Skeletal muscle cell (primary cell): ENCODE results near the gene MAPK8IP1.

Experiments used
- DNase-seq: peaks from one replicate; pipeline ENCODE4 v3.0.0-alpha.2; 2010; ENCODE audit warnings: low read depth
- H3K4me3 ChIP-seq: 2 replicates; pipeline ENCODE4 v1.5.1; 2011; ENCODE audit warnings: low read depth, mild to moderate bottlenecking, control low read depth, low read length, moderate library complexity

Gene MAPK8IP1

DNA sequence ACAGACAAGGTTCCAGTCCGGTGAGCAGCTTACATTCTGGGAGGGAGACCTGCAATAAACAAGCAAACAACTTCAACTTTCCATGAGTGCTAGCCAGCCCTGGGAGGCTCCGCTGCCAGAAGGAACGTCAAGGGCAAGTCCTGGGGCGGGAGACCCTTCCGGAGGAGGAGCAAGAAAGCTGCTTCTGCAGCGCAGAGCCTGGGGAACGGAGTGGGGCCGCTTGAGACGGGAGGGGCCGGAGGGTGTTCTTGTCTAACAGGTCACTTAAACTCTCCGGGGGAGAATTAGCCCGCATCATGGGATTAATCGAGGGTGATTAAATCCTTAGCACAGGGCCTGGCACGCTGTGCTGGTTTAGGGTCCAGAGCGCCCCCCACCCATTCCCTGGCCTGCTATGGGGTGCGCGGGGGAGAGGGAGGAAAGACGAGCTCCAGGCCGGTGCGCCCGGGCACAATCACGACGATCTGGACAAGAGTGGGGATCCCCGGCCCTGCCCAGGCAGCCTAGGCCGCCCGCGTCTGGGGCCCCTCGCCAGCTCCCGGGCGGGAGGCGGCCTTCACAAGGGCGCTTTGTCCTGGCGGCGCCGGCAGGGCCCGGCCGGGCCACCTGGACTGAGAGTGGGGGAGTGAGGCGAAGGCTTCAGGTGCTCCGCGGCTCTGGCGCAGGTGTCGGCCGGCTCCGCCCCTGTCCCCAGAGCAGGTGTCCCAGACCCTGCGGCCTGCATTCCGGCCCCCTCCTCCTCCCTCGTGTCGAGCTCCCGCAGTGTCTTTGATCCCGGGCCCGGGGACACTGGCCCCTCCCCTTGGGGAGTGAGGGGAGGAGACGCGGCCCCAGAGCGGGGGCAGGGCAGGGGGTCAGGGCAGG is 36.3 kb downstream of the MAPK8IP1 start:
- no peak for DNase-seq
- no peak overlapping the region for H3K4me3 ChIP-seq

DNA sequence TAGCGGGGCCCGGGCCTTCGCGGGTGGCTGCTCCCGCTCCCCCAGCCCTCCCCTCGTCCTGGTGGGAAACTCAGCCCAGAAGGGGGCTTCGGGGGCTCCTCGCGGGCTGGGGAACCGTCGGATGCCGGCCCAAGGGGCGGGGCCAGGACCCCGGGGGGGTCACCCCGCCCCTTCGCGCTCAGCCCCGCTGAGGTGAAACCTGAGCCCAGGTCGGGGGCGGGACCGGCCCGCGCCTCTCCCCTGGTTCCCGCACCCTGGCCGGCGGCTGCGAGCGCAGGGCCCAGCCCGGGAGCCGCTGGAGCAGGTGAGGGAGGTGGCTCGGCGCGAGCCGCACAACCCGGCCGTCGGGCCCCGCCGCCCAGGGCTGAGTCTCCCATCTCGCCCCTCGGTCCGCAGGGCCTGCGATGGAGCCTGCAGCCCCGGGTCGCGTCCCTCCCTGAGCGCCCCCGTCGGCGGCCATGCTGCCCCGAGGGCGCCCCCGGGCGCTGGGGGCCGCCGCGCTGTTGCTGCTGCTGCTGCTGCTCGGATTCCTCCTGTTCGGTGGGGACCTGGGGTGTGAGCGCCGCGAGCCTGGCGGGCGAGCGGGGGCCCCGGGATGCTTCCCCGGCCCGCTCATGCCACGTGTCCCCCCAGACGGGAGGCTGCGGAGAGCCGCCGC is 37.1 kb downstream of the MAPK8IP1 start, which contains the start of gene LARGE2:
Gene LARGE2 (plus strand): TSS at position 232 of the 658 bp plus-strand sequence. CDS start 227 bp downstream, at position 459.
- H3K4me3 ChIP-seq, result no peak within 1 kb of the TSS
- DNase-seq, result no peak

DNA sequence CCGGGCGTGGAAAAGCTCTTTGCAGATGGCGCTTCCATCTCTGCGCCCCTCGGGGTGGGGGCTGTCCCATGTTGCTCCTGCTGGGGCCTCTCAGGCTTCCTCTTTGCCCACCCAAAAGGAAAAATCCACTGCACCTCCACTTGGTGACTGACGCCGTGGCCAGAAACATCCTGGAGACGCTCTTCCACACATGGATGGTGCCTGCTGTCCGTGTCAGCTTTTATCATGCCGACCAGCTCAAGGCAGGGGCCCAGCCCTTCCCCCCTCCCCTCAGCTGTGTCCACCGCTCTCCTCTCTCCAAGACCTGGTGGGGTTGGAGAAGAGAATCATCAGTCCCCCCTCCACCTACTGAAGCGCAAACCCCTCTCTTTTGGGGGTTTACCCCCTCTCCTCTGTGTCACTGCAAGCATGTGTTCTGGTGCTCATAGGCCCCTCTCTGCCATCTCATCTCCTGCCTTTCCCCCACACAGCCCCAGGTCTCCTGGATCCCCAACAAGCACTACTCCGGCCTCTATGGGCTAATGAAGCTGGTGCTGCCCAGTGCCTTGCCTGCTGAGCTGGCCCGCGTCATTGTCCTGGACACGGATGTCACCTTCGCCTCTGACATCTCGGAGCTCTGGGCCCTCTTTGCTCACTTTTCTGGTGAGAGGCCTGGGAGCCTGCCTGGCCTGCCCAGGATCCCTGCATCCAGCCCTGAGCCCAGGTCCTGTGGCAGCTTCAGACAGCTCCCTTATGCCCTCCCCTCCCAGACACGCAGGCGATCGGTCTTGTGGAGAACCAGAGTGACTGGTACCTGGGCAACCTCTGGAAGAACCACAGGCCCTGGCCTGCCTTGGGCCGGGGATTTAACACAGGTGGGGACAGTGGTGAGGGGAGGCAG is 38.8 kb downstream of the MAPK8IP1 start:
- no peak overlapping the region for H3K4me3 ChIP-seq
- no peak for DNase-seq

DNA sequence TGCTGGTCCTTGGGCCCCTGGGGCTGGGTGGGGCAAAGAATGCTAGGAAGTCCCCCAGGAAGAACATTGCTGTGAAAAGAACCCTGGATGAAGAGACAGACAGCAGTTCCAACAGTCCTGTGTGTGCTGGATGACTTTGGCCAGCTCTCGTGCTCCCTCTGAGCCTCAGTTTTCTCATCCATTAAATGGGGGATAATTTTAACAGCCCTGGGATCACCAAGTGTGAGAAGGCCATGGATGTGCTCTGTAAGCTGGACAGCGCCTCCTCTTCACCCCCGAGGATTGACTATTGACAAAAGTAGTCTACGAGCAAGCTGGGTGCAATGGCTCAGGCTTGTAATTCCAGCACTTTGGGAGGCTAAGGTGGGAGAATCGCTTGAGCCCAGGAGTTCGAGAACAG is 39.5 kb downstream of the MAPK8IP1 start:
- no peak overlapping the region for H3K4me3 ChIP-seq
- DNase-seq, result no peak

DNA sequence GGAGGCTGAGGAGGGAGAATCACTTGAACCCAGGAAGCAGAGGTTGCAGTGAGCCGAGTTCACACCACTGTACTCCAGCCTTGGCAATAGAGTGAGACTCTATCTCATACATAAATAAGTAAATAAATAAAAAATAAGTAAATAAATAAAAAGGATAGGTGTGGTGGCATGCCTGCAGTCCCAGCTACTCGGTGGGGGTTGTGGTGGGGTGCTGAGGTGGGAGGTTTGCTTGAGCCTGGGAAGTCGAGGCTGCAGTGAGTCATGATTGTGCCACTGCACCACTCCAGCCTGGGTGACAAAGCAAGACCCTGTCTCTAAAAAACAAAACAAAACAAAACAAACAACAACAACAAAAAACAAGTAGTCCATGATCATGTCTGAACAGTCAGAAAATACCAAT is 40.1 kb downstream of the MAPK8IP1 start:
- H3K4me3 ChIP-seq, result no peak overlapping the region
- DNase-seq, result no peak

DNA sequence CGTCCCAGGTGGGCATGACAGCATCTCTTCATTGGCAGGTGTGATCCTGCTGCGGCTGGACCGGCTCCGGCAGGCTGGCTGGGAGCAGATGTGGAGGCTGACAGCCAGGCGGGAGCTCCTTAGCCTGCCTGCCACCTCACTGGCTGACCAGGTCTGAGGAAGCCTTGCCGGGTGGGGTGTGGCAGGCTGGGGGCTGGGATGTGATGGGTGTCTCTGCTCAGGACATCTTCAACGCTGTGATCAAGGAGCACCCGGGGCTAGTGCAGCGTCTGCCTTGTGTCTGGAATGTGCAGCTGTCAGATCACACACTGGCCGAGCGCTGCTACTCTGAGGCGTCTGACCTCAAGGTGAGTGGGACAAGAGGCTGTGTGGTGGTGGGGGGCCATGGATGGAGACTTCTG is 40.5 kb downstream of the MAPK8IP1 start:
- no peak overlapping the region for H3K4me3 ChIP-seq
- DNase-seq, result no peak

DNA sequence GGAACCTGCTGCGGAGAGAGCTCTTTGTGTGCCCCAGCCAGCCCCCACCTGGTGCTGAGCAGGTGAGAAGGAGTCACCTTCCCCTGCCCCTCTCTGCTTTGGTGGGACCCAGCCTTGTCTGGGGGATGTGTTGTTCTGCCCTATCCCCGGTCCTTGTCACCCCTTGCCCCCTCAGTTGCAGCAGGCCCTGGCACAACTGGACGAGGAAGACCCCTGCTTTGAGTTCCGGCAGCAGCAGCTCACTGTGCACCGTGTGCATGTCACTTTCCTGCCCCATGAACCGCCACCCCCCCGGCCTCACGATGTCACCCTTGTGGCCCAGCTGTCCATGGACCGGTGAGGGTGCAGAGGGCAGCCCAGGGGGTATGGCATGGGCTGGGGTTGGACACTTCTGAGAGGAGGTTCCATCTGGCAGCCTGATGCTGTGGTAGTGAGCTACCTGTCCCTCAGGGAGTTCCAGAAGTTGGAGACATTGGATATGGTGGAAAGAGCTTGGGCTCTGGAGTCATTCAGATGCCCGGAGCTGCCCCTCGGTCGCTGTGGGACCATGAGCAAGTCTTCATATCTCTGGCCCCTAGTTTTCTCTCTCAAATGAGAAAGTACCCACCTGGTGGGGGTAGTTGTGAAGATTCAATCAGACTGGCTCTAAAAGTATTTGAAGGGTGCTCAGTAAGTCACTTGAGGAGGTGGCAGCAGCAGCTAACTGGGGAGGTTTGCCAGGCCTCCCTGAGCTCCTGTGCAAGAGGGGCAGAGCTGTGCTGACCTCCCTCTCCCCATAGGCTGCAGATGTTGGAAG is 41.3 kb downstream of the MAPK8IP1 start:
- no peak for DNase-seq
- no peak overlapping the region for H3K4me3 ChIP-seq

DNA sequence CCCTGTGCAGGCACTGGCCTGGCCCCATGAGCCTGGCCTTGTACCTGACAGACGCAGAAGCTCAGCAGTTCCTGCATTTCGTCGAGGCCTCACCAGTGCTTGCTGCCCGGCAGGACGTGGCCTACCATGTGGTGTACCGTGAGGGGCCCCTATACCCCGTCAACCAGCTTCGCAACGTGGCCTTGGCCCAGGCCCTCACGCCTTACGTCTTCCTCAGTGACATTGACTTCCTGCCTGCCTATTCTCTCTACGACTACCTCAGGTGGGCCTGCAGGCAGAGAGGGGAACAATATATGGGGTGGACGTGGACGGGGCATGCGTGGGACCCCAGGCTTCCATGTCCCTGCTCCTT is 41.9 kb downstream of the MAPK8IP1 start:
- no peak for DNase-seq
- no peak overlapping the region for H3K4me3 ChIP-seq

DNA sequence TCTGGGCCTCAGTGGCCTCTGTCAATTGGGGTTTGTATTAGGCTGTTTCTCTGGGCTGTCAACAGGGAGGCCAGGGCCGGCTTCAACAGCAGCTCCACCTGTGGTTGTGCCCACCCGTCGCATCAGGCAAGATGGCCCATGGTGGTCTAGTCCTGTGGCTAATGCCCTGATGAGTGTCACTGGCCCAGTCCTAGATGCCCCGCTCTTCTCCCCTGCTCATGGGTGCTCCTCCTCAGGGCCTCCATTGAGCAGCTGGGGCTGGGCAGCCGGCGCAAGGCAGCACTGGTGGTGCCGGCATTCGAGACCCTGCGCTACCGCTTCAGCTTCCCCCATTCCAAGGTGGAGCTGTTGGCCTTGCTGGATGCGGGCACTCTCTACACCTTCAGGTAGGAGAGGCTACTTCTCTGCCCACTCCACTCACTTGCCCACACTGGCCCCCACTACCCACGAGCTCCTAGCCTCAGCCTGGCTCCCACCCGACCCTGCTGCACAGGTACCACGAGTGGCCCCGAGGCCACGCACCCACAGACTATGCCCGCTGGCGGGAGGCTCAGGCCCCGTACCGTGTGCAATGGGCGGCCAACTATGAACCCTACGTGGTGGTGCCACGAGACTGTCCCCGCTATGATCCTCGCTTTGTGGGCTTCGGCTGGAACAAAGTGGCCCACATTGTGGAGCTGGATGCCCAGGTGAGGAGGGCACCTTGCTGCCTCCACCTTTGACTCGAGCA is 42.4 kb downstream of the MAPK8IP1 start:
- DNase-seq, result no peak
- no peak overlapping the region for H3K4me3 ChIP-seq

DNA sequence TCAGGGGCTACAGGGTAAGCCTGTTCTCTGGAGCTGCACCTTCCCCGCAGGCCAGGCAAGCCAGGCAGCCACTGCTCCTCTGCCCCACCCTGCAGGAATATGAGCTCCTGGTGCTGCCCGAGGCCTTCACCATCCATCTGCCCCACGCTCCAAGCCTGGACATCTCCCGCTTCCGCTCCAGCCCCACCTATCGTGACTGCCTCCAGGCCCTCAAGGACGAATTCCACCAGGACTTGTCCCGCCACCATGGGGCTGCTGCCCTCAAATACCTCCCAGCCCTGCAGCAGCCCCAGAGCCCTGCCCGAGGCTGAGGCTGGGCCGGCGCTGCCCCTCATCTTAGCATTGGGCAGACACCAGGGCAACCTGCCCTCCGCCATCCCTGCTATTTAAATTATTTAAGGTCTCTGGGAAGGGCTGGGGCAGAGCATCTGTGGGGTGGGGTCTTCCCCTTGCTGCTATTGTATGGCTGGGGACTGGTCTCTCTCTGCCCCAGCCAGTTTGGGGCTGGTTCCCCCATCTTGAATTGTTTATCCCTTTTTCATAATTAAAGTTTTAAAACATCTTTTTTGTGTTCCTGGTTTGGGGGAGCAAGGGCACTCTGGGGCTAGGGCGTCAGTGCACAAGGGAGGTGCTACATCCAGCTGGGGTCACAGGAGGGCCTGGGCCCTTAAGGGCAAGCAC is 43.2 kb downstream of the MAPK8IP1 start:
- H3K4me3 ChIP-seq, result no peak overlapping the region
- no peak for DNase-seq

DNA sequence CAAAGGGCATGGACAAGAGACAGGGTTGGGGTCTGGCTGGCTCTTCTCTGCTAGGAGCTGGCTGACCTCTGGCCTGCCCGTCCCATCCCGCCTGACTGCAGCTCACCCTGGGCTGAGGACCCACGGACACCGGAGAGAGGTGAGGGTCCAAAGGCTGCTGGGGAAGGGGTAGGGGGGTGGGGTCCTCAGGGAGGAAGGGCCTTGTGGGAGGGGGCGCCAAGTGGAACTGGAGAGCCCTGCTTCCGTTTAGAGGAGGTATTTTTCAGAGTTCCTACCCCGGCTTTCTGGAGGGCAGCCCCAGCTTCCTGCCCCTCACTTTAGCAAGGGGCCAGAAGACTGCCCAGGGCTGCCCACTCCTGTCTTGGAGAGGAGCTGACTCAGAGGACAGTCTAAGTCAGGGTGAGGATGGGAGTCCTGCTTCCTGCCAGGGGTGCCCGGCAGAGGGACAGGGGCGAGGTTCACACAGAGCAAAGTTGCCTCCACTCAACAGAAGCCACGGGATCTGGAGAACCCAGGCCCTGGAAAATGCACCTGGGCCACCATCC is 44.1 kb downstream of the MAPK8IP1 start:
- DNase-seq, result no peak
- no peak overlapping the region for H3K4me3 ChIP-seq

DNA sequence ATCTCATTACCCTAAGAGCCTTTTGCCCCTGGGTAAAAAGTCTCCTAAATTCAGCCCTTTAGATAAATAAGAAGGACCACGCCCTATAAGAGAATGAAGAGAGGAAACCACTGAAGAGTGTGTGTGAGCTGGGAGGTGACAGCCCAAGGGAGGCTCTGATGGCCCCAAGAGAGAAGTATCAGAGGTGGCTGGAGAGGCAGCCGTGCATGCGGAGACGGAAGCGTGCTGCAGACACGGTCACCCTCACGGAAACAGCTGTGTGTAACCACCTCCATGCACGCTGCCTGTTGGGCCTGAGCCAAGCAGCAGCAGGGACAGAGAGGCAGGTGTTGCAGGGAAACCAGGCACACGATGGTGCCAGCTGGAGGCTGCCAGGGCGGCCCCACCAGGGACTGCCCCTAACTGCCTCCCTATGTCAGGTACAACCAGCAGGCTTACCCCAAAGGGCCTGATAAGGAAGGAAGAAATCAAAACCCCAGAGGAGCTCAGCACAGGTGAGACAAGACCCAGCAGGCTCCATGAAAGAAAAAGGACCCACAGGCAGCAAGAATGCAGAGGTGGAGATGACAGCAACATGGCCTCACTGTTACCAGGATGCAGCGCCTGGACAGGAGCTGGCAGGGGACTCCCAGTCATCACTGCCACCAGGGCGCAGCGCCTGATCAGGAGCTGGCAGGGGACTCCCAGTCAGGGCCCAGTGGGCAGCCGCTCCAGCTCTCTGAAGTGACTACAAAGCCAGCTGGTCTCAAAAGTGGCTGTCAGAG is 44.8 kb downstream of the MAPK8IP1 start:
- no peak overlapping the region for H3K4me3 ChIP-seq
- no peak for DNase-seq

DNA sequence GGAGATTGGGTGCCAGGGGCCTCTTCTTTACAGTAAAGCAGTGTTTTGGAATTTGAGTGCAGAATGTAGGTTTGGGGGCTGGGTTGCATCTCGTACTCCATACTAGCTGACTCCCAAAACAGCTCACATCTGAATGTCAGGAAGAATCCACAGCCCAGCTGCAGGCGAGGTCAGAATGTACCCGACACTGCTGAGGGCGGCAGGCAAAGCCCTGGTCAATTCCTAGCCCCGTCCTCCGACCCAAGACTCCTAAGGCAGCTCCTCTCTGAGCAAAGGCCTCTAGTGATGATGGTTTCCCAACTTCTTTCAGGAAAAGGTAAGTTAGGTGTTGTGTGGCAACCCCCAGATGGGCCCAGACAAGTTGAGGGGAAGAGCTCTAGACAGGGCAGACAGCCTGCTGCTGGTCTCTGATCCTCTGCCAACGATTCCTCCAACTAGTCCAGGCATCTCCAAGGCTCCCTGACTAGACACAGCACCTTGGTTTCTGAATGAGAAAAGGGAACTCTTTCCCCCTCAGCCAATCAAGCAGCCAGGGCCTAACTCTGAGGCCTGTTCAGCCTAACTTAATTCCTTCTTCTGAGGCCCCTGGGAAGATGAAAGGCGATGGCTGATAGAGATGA is 45.6 kb downstream of the MAPK8IP1 start:
- no peak for DNase-seq
- H3K4me3 ChIP-seq, result no peak overlapping the region

DNA sequence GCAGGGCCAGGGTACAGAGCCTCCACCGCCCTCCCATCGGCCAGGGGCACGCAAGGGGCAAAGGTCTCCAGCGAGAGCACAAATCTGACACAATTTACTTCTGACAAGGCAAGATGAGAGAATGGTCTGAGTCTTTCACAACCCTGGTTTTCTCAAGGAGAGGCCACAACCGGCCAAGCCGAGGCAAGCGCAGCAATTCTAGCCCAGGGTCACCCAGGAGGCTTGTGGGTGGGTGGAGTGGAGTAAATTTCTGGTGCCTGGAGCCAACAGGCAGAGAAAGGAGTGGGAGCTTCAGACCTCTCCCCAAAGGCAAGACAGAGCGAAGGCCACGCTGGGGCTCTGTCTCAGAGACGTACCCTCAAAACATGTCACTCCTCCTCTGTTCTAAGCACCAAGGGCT is 46.3 kb downstream of the MAPK8IP1 start:
- H3K4me3 ChIP-seq, result no peak overlapping the region
- no peak for DNase-seq

DNA sequence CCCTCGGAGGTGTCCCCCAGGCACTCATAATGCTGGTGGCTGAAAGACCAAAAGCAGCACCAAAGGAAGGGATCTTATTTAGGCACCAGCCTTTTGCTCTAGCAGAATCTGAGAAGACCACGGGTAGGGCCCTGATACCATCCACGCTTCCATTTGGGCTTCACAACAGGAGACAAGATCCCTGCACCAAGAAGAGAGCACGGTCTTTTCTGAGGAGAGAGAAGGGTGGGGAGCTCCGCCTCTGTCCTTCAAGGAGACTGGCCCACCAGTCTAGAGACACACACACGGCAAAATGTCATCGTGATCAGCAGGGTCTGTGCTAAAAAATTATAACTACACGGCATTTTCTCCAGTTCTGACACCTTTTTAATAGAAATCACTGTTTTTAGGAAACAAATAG is 46.8 kb downstream of the MAPK8IP1 start:
- no peak for DNase-seq
- no peak overlapping the region for H3K4me3 ChIP-seq

DNA sequence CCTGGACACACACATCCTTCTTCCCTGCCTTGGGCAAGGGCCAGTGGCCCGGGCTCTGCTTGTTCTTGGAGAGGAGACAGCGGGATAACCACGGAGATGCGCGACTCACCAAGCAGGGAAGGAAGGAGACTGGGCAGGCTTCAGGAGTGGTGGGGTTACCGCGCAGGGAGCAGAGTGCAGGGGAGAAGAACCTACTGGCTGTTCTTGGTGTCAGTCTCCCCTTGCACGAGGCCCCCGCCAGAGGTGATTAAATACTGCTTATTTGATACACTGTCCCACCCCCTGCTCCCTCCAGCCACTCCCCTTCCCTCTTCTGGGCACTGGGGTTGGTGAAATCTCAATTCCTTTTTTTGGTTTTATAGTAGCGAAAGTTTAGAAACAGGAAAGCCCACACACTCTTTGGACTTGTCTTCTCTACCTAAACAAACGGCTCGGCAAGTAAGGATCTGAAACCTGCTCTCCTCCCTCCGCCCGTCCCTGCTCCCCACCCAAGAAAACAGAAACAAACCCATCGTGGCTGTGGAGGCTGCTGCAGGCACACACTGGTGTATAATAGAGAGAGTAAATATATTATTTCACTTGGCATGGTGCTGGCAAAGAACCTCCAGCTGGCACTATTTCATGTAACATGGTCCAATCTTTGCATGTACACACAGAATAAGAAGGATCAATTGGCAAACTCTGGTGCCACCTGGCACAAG is 47.8 kb downstream of the MAPK8IP1 start:
- peak; percentile 21 for DNase-seq
- H3K4me3 ChIP-seq, result no peak overlapping the region
